NCI-H774 (cell line): ENCODE data around the gene ABCA1.
A peak's percentile ranks its signal among the peaks of the same experiment; 100 is the strongest.
"Not testable (repeated sequence)": the region's sequence is repeated elsewhere in the genome, so short reads cannot be mapped to it uniquely, and the experiment has no call there.

ENCODE experiments used
- DNase-seq: peaks from one replicate; lab custom pipeline; 2025; lab: John Stamatoyannopoulos, UW

ABCA1 gene

DNA sequence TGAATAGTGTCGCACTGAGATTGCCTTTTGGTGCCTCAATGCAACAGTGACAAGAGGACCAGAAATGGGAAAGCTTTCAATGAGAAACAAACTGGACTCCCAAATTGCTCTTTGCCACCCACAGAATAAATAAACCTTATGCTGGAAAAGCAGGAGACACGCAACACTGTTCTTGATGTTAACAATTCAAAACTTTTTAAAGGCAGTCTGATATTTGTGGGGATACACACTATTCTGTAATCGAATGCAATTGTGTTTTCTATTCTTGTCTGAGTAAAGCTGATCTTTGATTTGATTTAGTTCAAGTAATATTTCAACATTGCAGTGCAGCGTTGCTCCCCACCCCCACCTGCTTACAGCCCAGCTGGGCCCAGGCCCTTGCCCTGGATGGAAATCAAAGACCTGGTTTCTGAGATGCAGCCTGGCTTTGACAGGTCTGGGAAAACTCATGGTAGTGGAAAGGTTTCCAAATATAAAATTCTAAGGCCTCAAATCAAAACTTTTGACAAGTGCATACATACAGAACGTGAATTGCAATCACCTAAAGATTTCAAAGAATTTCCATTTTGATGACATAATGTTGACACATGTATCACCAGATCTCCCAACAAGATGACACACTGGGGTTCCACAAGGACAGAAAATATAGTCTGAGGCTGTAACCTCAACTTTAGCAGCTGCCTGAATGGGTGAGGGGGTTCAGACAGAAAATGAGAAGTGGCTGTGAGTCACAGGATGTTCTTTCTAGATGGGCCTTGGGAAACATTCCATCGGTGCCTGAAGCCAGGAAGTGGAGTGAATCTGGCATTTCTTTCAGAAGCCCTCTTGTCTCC is 55.1 kb downstream of the ABCA1 start:
- no peak for DNase-seq

DNA sequence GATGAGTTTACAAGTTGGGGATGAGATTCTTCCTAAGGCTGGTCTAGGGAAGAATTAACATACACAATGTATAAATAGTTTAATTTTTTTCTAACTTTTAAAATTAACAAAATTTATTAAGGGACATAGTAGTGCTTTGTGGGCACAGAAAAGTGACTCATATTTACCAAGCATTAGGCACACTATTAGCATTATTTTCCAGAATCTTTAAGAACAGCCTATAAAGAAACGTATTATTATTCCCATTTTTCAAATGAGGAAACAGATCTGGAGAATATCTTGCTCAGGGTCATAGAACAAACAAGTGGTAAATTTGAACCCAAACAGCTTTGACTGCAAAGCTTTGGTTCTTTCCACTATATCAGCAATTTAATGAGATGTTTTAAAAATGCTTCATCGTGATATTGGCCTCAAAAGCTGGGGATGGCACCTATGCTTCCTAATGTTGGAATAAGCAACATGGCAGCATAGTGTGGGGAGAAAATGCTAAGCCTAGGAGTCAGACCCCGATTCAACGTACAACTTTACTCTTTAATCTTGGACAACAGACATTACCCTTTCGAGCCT is 55.9 kb downstream of the ABCA1 start:
- DNase-seq = no peak

DNA sequence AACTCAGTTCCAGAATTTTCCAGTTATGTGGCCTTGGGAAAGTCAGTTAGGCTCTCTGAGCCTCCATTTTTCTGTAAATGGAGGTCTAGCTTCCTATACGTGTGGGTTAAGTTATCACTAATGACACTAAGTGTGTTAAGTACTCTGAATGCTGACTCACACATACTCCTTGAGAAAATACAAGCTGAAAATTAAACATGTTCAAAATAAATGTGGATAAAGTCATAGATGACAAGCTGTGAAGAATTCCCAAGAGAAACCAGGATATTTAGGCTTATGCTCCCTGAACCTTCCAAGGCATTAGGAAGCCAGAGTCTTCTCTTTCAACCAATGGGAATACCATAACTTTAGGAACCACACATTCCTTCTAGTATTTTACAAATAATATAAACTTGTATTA is 58.1 kb downstream of the ABCA1 start:
- no peak for DNase-seq

DNA sequence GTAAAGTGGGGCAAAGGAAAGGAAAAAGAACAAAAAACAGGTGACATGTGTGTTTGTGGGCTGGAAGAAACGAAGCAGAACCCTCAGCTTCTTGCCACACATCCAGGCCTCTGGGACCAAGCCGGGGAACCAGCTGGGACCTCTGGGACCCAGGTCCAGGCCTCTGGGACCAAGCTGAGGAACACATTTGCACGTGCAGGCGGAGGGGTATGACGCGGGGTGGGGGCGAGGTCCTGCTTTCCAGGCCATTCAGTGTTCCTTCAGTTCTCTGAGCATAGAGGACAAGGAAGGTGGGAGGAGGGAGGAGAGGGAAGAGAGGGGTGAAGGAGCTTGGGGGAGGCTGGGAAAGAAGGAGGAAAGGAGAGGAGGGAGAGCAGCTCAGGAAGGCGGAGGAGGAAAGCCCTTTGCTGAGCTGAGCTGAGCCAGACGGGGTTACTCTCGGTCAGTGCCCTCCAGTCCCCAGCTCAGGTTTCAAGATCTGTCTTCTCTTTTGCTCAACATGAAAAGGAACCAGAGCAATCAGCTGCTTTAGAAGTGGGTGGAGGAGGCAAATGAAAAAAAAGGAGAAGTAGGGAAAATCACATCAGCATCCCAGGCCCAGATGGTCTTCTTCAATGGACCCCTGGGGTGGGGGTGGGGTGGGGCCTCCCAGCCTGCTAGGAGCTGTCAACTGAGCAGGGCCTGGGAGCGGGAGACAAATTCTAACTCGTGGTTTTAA is 59.1 kb downstream of the ABCA1 start:
- DNase-seq = no peak

DNA sequence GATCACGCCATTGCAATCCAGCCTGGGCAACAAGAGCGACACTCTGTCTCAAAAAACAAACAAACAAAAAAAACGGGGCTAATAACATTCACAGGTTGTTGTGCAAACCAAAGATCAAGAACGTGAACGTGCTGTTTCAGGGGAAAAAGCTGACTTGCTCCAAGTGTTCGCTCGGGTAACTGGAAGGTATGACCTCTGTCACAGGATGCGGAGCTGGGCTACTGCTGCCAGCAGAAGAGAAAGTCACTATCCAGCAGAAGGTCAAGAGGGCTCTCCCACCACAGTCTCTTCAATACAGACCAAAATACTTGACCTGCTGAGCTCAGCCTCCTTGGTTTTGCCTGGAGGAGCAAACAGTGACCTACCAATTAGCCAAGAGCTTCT is 59.7 kb downstream of the ABCA1 start:
- DNase-seq = no peak

DNA sequence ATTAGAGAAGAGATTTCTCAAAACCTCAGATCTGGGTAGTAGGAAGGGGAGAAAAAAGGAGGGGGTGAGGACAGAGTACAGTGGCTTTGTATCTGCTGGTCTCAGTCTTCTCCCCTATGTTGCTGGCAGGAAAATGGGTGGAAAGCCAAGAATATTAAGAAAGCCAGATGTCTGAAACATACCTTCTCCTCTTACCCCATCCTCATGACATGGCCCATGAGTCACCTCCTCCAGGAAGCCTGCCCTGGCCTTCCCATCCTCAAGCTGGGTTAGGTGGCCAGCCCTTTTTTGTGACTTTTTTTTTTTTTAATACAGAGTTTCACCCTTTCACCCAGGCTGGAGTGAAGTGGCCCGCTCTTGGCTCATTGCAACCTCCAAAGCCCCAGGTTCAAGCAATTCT is 61.8 kb downstream of the ABCA1 start:
- DNase-seq = no peak

DNA sequence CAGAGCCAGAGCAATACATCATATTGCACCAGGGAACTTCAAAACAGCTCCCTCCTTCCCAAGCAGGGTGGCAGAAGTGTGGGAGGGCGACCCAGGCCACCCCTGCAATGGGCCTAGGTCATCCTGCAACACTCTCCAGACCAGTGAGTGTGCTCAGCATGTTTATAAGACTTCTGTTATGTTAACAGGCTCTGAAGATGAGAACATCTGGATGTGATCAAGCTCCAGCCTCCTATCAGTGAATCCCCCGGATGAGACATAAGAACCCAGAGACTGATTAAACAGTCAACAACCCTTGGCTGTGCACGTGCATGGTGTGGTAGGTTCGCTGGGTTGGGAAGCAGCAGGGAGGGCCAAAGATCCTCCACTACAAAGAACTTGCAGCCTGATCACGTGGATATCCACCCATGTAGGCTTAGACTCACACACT is 63.3 kb downstream of the ABCA1 start:
- DNase-seq = no peak

DNA sequence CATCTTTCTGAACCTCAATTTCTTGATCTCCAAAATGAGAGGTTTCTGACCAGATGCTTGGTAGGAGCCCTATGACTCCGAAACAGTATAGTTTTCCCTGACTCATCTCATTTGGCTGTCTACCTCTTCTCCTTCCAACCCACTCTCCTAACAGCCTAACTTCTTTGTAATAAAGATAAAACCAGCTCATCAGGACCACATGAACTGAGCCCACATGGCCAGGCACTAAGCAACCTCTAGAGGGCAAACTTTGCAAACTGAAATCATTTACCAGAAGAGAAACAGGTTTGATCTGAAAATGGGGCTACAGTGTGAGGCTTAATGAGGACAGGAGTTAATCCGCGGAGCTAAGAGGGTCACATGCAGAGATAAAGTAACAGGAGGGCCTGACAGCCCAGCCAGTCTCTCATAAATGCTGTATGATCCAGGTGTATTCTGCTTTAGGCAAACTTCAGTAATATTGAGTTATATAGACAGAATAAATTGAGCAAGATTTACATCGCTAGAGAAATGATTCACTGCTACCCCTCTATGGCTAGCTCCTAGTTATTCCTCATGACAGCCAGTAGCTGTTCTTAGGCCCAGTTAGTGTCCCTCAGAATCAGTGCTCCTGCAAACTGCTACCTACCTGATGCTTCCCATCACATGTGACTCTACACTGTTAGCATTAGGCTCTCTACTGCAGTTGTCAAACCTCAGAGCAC is 64.6 kb downstream of the ABCA1 start:
- DNase-seq = peak; percentile 28

DNA sequence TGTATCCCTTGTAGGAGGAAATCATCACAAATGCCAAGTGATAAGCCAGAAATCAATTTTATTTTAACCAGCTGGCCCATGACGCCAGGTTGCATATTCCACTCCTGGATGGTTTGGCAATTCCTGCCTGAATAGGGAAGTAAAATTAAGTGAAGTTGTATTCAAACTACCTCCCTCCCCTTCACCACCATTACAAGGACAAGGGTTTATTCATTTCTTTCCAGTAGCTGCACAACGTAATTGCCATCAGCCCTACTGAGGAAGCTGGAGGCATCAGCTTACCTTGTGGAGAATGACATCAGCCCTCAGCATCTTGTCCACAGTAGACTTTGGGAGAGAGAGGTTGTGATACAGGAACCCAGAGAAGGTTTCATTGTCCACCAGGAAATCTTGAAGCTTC is 66.6 kb downstream of the ABCA1 start:
- DNase-seq = no peak

DNA sequence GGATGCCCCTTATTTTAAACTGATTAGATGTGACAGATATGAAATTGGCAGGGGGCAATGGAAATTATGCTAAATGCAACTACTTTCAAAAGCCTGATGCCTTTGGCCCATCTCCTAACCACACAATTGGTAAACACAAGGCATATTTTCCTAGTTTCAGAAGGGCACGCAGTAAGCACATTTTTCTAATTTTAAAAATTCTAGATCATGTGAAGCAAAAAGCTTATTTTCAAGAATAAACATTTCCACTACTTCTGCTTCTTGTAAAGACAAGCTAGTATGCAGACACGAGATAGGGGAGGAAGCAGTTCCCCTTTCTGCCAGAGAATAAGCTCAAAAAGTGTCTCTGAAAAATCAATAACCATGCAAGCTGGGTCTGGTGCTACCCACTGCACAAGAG is 67.7 kb downstream of the ABCA1 start:
- DNase-seq = no peak

DNA sequence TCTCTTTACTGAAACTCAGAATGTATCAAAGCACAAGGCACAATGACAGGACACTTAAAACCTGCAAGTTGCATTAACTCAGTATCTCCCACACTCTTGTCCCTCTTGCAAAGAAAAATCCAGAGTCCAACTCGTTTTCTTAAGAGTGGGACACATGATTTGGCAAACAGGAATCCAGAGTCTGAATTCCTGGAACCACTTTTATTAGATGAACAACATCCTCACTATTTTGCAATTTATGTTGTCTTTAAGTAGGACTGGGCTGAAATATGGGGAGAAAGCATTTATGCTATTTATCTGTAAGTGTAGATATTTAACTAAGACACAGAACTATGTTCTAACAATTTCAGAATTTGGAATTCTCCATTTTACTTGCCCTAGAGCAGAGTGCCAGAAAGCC is 69.1 kb downstream of the ABCA1 start:
- DNase-seq = no peak

DNA sequence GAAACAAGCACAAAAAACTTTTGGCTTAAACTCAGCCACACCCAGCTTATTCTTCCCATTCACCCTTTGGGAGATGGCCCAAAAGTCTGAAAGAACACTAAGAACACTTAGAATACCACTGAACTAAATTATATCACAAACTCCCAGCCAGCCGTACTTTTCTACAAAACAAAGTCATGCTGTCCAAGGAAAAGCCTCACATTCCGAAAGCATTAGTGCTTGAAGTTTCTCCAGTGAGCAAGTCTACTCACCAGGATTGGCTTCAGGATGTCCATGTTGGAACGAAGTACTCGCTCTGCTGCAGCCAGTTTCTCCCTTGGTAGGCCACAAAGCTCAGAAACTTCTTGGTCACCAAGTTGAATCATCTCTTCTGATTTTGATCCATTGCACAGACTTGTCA is 69.7 kb downstream of the ABCA1 start:
- DNase-seq = no peak

DNA sequence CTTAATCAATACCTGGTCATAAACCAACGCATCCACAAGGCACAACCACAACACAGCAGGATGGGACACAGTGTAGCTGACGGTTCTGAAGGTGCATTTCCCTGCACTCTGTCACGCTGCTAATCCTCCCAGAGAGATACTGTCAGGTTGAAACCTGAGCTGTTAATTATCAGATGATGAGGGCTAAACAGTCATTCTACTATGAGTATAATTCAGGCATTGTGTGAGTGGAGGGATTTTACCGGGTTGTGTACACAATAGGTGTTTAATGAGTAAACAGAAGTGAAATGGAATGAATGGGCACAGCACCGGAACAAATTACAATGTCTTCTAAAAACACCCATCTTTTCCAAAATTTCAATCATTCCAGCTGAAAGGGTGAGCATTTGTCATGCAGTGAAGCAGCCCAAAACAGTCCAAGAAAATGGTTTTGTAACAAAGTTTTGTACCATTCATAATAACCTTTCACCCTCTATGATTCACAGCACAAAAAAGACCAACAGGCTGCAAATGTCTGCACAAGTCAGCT is 71.5 kb downstream of the ABCA1 start:
- DNase-seq = peak; percentile 82

DNA sequence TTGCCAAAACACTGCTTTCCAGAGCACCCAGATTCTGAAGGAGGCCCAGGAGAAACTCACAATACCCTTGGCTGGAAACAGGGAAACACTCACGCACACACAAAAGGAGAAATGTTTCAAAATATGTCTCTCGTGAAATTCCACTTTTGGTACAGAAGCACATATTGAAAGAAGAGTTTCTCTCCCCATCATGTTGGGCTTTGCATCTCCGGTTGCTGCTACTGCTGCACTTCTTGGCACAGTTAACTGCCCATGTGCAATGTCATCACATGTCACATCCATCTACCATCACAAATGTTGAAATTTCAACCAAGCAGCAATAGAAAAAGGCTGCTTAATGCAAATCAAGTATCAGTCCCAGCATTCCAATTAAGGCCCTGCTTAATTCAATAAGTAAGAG is 72.1 kb downstream of the ABCA1 start:
- no peak for DNase-seq

DNA sequence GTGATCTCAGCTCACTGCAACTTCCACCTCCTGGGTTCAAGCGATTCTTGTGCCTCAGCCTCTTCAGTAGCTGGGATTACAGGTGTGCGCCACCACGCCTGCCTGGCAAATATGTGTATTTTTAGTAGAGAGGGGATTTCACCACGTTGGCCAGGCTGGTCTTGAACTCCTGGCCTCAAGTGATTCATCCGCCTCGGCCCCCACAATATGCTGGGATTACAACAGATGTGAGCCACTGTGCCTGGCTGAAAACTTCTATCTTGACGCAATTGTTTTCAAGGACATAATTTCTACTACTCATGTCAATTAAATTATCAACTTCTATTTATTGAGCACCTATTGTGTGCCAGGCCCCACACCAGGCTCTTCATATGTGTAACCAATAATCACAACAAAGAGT is 72.7 kb downstream of the ABCA1 start:
- DNase-seq = not testable (repeated sequence)

DNA sequence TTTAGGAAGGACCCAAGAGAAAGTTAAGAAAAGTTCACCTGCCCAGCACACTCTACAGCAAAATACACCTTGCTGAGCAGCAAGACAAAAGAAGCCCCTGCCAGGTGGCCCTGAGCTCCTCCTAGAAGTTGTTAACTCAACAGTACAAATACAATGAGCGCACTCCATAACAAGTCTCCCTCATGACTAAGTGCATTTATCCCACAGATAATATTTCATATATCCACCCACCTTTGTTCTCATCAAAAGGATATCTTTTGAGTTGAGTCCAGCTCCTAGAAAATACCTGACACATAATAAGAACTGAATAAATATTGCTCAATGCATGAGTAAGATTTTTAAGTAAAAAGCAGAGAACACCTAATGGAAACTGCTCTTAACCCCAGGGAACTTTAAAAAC is 73.3 kb downstream of the ABCA1 start:
- no peak for DNase-seq

DNA sequence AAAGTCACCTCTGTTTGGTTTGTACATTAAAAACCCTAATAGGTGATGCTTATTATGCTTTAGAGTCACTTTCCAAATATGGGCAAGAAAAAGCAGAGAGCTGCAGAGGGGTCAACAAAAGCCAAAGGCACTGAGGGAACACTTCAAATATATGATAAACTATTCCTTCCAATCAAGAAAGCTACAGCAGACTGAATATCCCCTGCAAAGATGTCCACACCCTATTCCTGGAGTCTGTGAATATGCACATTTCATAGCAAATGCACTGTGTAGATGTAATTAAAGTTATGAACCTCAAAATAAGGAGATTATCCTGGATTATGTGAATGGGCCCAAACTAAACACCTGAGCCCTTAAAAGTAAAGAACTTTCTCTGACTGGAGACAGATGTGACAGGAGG is 74.3 kb downstream of the ABCA1 start:
- DNase-seq = no peak

DNA sequence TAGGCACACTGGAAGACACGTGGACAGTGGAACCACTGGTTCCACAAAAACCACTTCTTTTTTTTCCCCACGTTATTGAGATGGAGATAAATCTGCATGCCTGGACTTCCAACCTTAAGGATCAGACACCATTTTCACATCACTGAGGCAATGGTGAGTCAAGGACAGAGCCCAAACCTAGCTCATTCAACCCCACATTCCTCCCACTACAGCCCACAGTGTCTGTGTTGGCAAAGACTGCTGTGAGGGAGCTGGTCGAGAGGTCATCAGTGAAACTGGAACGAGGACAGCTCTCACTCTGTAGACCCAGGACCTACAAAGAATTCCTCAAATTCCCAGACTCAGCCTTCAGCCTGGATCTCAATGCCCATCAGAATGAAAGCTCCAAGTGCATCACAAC is 74.8 kb downstream of the ABCA1 start:
- DNase-seq = no peak

DNA sequence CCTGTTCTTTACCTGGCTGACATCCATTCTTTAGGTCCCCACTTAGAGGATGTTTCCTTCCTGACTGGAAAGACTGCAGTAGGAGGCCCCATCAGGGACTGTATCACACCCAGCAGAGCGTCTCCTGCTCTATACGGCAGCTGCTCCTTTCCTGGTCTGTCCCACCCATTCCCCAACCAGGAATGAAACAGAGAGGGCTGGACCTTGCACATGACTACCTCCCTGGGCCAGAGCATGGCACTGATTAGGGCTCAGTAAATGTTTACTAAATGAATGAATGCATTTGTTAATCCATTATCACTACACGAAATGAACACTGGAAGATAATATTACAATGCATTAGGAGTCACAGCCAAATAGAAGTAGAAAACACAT is 76.4 kb downstream of the ABCA1 start:
- no peak for DNase-seq

DNA sequence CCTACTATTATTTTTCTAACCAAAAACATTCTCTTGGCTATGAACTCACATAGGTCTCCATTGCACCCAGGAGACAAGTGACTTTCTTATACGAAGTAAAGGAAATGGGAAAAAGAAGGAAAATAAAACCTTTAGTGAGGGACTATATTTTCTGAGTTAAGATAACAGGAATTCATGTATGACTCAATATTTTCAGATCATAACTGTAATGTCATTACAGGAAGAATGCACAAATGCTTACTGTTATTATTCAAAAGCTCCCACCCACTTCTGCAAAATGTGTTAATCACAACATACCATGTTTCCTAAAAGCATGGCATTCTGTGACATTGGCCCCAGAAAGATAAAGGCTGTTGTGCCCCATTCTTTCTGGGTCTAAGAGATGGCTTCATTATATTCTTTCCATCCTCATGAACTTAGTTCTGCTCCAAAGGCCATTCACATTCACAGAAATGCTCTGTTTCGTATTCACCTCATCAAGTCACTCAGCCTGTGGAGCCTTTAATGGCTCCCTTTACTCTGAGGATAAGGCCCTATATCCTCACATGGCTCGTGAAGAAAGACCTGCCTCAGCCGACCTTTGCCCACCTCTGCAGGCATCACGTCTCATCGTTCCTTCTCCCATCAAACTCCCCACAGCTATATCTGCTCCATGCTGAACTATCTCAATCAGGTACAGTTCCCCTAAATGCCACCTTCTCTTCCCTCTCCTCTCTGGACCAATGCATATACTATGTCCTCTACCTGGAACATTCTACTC is 77.0 kb downstream of the ABCA1 start:
- DNase-seq = no peak

DNA sequence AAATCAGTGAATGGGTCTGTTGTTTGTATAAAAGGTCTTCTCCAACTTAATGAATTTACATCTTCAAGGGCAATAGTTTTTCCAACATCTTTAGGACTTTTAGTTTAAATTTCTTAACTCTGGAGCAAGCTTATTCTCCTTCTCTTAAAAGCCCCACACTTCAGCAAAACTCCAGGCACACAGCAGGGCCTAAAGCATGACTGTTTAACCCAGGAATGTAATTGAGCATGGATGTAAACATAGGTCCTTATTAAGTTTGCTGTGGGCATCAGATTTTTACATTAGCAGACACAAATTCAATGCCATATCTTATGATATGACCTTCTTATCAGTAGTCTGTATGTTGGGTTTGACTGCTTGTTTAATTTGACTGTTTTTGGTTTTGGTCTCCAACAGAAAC is 78.9 kb downstream of the ABCA1 start:
- DNase-seq = no peak

DNA sequence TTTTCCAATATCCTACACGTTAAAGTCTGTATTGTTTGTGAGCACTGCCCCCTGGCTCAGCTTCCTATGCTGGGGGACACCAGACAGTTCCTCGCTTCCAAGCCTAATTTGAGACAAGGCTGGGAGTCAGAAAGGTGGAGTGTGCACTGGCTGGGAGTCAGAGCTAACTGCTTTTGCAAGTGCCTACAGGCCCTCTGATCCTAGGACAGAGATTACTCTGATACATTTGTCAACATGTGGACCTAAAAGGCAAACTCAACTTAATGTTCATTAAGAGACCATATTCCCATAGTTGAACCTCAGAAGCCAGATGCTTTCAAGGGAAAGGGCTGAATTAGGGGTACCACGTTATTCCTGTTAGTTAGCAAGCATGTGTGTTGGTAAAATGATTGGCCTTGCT is 83.2 kb downstream of the ABCA1 start:
- no peak for DNase-seq
